Stomach (tissue), 4 donors: ENCODE results near the gene MMP8.

Experiments used
- CTCF ChIP-seq, 7 experiments: fragments of 450-650 bp in 4 of 7; fragments of 200-600 bp in 3 of 7; sonication (generic) in 3 of 7; IDR thresholded peaks; one replicate each; pipeline ENCODE4 v1.5.1; 2016 to 2019; ENCODE audit warnings: antibody characterized with exemption in 7 of 7, control low read depth in 2 of 7, mild to moderate bottlenecking in 1 of 7
- EP300 ChIP-seq: sonication (generic); formaldehyde crosslinking; IDR thresholded peaks from one replicate; pipeline ENCODE4 v1.6.1; 2017; ENCODE audit warnings: antibody characterized with exemption

- TF ChIP-seq CTCF (IDR thresholded peaks at IDR 0.05) (no peak), EP300 (no peak)
Observed at GRCh38 chr11:102685754-102686153, 39.0 kb downstream of the MMP8 start.
